ENCODE data around the gene GIT2. TPM values are rescaled to one million over a fixed set of nuclear protein-coding genes. Genes with fewer than 3 reads are reported as not detected.
"Not testable (repeated sequence)": the region's sequence is repeated elsewhere in the genome, so short reads cannot be mapped to it uniquely, and the experiment has no call there.

GIT2 gene
- total and polyA plus RNA-seq, 8 donors, result 6.4 to 98.6 (median 39.2) TPM

- peaks cover 0 to 36% (median 12%) of the 10 kb centered on the region in 4 donors for H3K4me1 ChIP-seq
- intact Hi-C loops (cut with DNase I; ENCODE audit: low total_unique reads), result no loop called here
- no peaks in the 10 kb centered on the region for H3K9me3 ChIP-seq
- no peaks in the 10 kb centered on the region for H3K27me3 ChIP-seq
- TF ChIP-seq EP300 (IDR thresholded peaks at IDR 0.05), result no peak
- TF ChIP-seq POLR2AphosphoS5 (IDR thresholded peaks at IDR 0.05), result no peak
- TF ChIP-seq CTCF (IDR thresholded peaks at IDR 0.05), result no peak
- no peak for TF ChIP-seq POLR2A (IDR thresholded peaks at IDR 0.05)
- DNase-seq, result peak in 1 of 2 donors; percentile 26
- peak overlapping the region in 1 of 5 donors; percentile 46 for H3K27ac ChIP-seq
- peaks cover 51 to 84% (median 84%) of the 10 kb centered on the region in 4 donors for H3K36me3 ChIP-seq
- 45 to 70% (median 65%) methylated on average over 2 of the region's 2 CpGs for WGBS, 5 donors
- H3K4me3 ChIP-seq, result no peak overlapping the region
Measured at GRCh38 chr12:110015132-110015531, 19.0 kb upstream of the GIT2 start.

GRCh38 chr12:110012659-110013058, 16.5 kb upstream of the GIT2 start:
- 76 to 83% (median 81%) methylated on average over 4 of the region's 4 CpGs for WGBS, 5 donors
- no peak for TF ChIP-seq POLR2AphosphoS5 (IDR thresholded peaks at IDR 0.05)
- no peak for TF ChIP-seq EP300 (IDR thresholded peaks at IDR 0.05)
- TF ChIP-seq POLR2A (IDR thresholded peaks at IDR 0.05), result no peak
- TF ChIP-seq CTCF (IDR thresholded peaks at IDR 0.05), result no peak
- Histone ChIP-seq H3K27me3 (no peaks in the 10 kb centered on the region), H3K4me3 (no peak overlapping the region), H3K36me3 (peaks cover 29 to 60% (median 59%) of the 10 kb centered on the region in 4 donors), H3K4me1 (peaks cover 0 to 36% (median 12%) of the 10 kb centered on the region in 4 donors), H3K9me3 (no peaks in the 10 kb centered on the region), H3K27ac (peak overlapping the region in 1 of 5 donors; percentile 49)
- intact Hi-C loops (cut with DNase I; ENCODE audit: low total_unique reads), result no loop called here
- DNase-seq, result no peak

GRCh38 chr12:110012137-110012536, 16.0 kb upstream of the GIT2 start:
- no peak overlapping the region for H3K4me3 ChIP-seq
- H3K27me3 ChIP-seq, result no peaks in the 10 kb centered on the region
- TF ChIP-seq POLR2AphosphoS5 (IDR thresholded peaks at IDR 0.05) (no peak), POLR2A (IDR thresholded peaks at IDR 0.05) (no peak)
- WGBS, 5 donors, result 82 to 89% (median 85%) methylated on average over 6 of the region's 6 CpGs
- H3K27ac ChIP-seq, result peak overlapping the region in 1 of 5 donors; percentile 49
- peak in 1 of 2 donors; percentile 34 for DNase-seq
- peaks cover 0 to 36% (median 12%) of the 10 kb centered on the region in 4 donors for H3K4me1 ChIP-seq
- peaks cover 29 to 55% (median 54%) of the 10 kb centered on the region in 4 donors for H3K36me3 ChIP-seq
- H3K9me3 ChIP-seq, result no peaks in the 10 kb centered on the region
- intact Hi-C loops (cut with DNase I; ENCODE audit: low total_unique reads), result no loop called here

- Histone ChIP-seq H3K27me3 (no peaks in the 10 kb centered on the region), H3K9me3 (no peaks in the 10 kb centered on the region), H3K4me3 (no peak overlapping the region), H3K27ac (peak overlapping the region in 1 of 5 donors; percentile 49), H3K4me1 (peaks cover 0 to 36% (median 12%) of the 10 kb centered on the region in 4 donors), H3K36me3 (peaks cover 20 to 44% (median 44%) of the 10 kb centered on the region in 4 donors)
- 79 to 92% (median 88%) methylated on average over 13 of the region's 13 CpGs for WGBS, 5 donors
- intact Hi-C loops (cut with DNase I; ENCODE audit: low total_unique reads), result no loop called here
- TF ChIP-seq CTCF (IDR thresholded peaks at IDR 0.05) (no peak), POLR2A (IDR thresholded peaks at IDR 0.05) (no peak), EP300 (IDR thresholded peaks at IDR 0.05) (no peak), POLR2AphosphoS5 (IDR thresholded peaks at IDR 0.05) (no peak)
- DNase-seq, result no peak
Measured at GRCh38 chr12:110010853-110011723, 14.9 kb upstream of the GIT2 start.

GRCh38 chr12:110008681-110009398, 12.7 kb upstream of the GIT2 start:
- peaks cover 0 to 44% (median 15%) of the 10 kb centered on the region in 4 donors for H3K4me1 ChIP-seq
- H3K4me3 ChIP-seq; H3K9me3 ChIP-seq; H3K27me3 ChIP-seq; intact Hi-C loops (cut with DNase I; ENCODE audit: low total_unique reads); H3K27ac ChIP-seq; DNase-seq: not testable (repeated sequence)
- WGBS, 5 donors, result 83 to 92% (median 88%) methylated on average over 15 of the region's 15 CpGs
- H3K36me3 ChIP-seq, result peaks cover 9 to 22% (median 21%) of the 10 kb centered on the region in 4 donors
